GM18858 (cell line): ENCODE results near the gene AGPAT4.

Experiments
- ATAC-seq: cut with Tn5 transposase; IDR thresholded peaks from one replicate; pipeline ENCODE4 v1.9.1; 2021; ENCODE audit not compliant: unreplicated experiment

Gene AGPAT4

DNA sequence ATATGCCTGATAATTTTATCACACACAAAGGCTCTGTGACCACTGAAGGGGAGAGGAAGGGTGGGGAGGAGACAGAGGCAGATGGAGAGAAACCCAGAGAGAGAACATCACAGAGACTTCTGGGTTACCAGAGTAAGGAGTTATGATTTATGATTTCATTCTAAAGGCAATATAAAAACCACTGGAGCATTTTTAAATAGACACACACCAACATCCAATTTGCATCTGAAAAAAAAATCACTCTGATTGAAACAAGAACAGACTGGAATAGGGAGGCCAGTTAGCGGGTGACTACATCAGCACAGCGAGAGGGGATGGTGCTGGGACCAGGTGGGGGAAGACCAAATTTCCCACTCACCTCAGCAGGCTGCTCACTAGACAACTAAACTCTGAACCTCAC, 104.8 kb downstream of the AGPAT4 start:
- no peak for ATAC-seq

- ATAC-seq = no peak
Observed at GRCh38 chr6:161168281-161168891, 105.5 kb downstream of the AGPAT4 start.

DNA sequence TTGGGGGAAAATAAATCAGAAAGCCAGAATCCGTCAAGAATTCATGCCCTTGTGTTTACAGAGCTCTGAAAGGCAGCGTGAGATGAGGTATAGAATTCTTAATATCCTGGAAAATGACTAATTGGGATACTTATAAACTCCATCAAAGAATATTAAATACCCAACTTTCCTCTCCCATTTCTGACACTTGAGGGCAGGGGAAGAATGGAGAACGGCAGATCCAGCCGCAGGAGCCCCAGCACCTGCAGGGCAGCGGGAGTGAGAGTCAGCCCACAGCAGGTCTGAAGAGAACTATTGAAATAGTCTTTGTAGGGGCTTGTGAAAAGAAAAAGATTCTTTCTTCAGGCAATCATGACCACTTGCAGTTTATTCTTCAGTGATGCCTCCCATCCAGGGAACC, 107.2 kb downstream of the AGPAT4 start:
- ATAC-seq = no peak

- no peak for ATAC-seq
Observed at GRCh38 chr6:161166176-161166575, 107.7 kb downstream of the AGPAT4 start.

GRCh38 chr6:161164182-161164625, 109.7 kb downstream of the AGPAT4 start:
- ATAC-seq = no peak

GRCh38 chr6:161163466-161164181, 110.2 kb downstream of the AGPAT4 start:
- ATAC-seq = no peak

DNA sequence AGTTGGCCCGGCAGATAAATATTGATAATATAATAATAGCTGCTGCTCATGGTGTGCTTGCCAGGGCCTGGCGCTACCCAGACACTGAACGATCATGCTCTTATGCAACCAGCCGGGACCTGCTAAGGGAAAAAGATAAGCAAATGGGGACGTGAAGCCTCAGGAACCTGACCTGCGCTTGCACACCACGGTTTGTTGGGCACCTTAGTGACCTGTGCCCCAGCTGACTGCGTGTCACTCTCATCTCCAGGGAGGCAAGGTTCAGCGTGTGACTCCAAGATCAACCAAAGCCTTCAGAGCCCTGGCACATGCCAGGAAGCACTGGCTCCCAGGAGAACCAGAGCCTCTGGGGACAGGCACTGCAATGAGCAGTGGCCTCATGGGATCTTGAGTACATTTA, 111.1 kb downstream of the AGPAT4 start:
- ATAC-seq = no peak

- no peak for ATAC-seq
Observed at GRCh38 chr6:161161889-161162624, 111.8 kb downstream of the AGPAT4 start.

DNA sequence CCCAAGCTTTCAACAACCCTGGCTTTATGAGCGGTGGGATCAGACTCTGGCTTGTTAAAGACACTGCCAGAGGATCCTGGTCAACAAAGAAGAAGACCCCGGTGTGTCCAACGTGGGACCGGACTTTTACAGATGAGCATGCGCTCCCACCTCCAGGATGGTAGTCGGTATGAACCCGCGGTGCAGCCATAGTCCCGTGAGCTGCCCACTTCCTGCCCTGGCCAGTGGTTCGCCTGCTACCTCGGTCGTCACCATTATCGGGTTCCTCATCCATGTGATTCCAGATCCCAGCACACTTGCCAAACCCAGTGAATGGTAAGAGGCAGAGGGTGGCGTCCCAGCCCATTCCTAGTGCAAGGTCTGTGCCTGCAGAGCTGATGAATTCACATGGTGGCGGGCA, 112.7 kb downstream of the AGPAT4 start:
- ATAC-seq = no peak

DNA sequence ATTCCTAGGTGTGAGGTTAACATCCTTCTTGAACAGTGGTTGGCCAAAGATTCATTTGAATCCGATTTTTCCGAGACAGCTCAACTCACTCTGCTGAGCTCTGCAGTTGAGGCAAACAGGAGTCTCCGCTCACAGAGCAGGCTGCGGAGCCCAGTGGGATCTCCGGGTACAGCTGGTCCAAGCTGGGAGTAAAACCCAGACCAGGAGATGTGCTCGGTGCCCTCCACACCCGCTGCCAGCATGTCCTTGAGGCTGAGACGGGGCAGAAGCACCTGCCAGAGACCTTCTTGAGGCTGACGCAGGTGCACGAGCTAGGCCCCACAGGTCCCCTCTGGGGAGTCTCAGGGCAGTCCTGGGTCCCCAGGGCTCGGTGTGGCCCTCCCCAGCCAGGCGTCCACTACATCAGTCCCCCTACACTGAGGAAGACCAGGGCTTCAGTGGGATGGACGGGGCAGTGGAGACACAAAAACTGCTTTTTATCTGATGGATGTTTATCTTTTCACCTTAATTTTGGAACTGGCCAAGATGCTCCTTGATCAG, 119.0 kb downstream of the AGPAT4 start:
- no peak for ATAC-seq

GRCh38 chr6:161153725-161154124, 120.1 kb downstream of the AGPAT4 start:
- ATAC-seq = no peak

DNA sequence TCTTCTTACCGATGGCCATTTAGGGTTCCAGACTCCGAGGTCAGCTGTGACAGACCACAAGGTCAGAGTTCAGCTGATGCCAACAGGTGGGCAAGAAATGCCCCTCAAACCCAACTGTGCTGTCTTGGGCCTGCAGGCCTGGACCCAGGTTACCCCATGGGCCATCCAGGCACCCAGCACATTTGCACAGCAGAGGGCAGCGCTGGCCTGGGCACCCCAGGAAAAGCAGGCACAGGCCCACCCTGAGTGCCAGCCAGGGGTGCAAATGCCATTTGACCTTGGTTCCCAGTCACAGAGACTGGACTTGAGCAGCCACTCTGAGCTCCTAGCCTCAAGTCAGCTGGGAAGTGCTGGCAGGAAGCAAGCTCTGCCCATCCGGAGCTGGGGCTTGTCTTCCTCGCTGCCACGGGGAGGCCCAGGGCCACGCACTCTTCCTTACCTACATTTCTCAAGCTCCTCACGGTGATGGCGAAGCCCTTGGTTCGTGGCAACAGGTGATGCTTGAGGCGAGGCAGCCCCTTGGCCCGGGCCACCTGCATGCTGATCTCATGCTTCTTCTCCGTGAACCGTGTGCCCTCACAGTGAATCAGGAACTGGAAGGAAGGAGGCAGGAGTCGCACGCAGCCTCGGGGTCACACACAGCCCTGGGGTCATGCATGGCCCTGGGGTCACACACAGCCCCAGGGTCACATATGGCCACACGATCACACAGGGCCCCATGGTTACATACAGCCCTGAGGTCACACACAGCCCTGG, 120.8 kb downstream of the AGPAT4 start:
- no peak for ATAC-seq

GRCh38 chr6:161152527-161152862, 121.4 kb downstream of the AGPAT4 start:
- no peak for ATAC-seq

- no peak for ATAC-seq
Observed at GRCh38 chr6:161151660-161152526, 122.0 kb downstream of the AGPAT4 start.

- no peak for ATAC-seq
Observed at GRCh38 chr6:161151059-161151645, 122.7 kb downstream of the AGPAT4 start.

GRCh38 chr6:161150566-161150965, 123.3 kb downstream of the AGPAT4 start:
- no peak for ATAC-seq

DNA sequence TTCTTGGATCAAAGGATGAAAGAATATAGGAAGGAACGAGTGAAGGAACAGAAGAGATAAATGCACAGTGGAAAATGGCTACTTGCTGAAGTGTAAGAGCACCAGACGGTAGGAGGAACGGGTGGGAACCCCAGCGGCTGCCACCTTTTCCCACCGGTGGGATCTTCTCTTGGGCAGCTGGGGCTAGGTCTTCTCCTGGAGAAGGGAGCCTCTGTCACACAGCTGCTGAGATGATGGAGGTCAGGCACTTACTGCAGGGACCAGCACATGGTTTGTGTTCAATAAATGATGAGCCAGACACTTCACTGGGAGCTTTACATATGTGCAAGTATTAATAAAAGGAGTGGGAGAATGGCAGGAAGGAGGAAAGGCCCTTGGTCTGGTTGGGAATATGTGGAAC, 123.7 kb downstream of the AGPAT4 start:
- no peak for ATAC-seq

DNA sequence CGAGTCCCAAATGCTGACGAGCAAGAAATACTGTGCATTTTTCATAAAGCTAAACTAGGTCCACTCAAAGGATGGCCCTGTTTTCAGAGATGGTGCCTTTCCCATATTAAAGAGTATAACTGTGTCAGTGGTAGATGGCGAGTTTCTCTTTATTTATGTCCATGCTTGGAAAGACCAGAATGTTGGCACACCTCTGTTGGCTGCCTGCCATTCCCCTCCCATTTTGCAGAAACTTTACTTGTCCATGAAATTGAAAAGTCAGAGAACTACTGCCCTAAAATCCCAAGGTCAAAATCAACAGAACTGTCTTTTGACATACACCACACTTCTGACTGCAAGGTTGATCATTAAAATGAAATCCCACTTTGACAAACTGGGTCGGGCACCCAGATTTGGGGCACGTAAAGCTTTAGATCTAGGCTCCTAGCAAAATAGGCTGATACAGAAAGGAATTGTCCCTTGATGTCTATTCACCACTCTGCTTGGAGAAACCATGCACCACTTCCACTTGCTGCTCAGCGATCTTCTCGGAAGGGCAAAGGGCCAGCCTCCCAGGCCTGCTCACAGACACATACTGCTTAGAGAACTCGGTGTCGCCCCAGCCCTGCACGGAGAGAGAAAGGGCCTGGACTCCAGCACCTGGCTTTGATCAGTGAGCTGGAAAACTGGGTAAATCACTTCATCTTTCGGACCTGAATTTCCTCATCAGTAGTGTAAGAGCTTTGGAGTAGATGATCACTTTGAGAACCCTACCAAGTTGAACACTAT, 130.0 kb downstream of the AGPAT4 start:
- no peak for ATAC-seq

GRCh38 chr6:161142957-161143296, 130.9 kb downstream of the AGPAT4 start:
- ATAC-seq = no peak
